HG03097 (cell line): ENCODE measurements around the gene PACSIN3.
A peak's percentile ranks its signal among the peaks of the same experiment; 100 is the strongest.
"Not testable (repeated sequence)": the region's sequence is repeated elsewhere in the genome, so short reads cannot be mapped to it uniquely, and the experiment has no call there.

ENCODE experiments used
- ATAC-seq: cut with Tn5 transposase; IDR thresholded peaks from one replicate; pipeline ENCODE4 v1.9.1; 2021; ENCODE audit not compliant: unreplicated experiment, low FRiP score

PACSIN3 gene

GRCh38 chr11:47186076-47186699, at the start of gene PACSIN3:
TSS of gene PACSIN3 (minus strand) at chr11:47186434. CDS start at chr11:47182727, 3,707 bp downstream.
- no peak for ATAC-seq

- ATAC-seq, result no peak
These were observed 48.9 kb upstream of the PACSIN3 start for GRCh38 chr11:47235163-47235562.

GRCh38 chr11:47234669-47235100, 48.5 kb upstream of the PACSIN3 start:
- ATAC-seq, result no peak

GRCh38 chr11:47233989-47234668, 47.9 kb upstream of the PACSIN3 start:
- ATAC-seq, result no peak

- no peak for ATAC-seq
These were observed 46.8 kb upstream of the PACSIN3 start for GRCh38 chr11:47233051-47233450.

GRCh38 chr11:47229161-47229560, 42.9 kb upstream of the PACSIN3 start:
- ATAC-seq, result no peak

- peak; percentile 65 for ATAC-seq
These were observed 39.5 kb upstream of the PACSIN3 start for GRCh38 chr11:47225552-47226400.

GRCh38 chr11:47222696-47223095, 36.5 kb upstream of the PACSIN3 start:
- no peak for ATAC-seq

- ATAC-seq, result no peak
These were observed 34.2 kb upstream of the PACSIN3 start for GRCh38 chr11:47220401-47220821.

GRCh38 chr11:47216121-47216798, 30.0 kb upstream of the PACSIN3 start:
- ATAC-seq, result no peak

GRCh38 chr11:47215366-47215910, 29.2 kb upstream of the PACSIN3 start:
- no peak for ATAC-seq

GRCh38 chr11:47213950-47214565, 27.8 kb upstream of the PACSIN3 start:
- ATAC-seq, result peak; percentile 66

- no peak for ATAC-seq
These were observed 26.7 kb upstream of the PACSIN3 start for GRCh38 chr11:47212938-47213337.

- no peak for ATAC-seq
These were observed 22.4 kb upstream of the PACSIN3 start for GRCh38 chr11:47208628-47209027.

GRCh38 chr11:47208008-47208552, 21.8 kb upstream of the PACSIN3 start:
- not testable (repeated sequence) for ATAC-seq

- ATAC-seq, result no peak
These were observed 21.2 kb upstream of the PACSIN3 start for GRCh38 chr11:47207459-47207858.

- not testable (repeated sequence) for ATAC-seq
These were observed 20.3 kb upstream of the PACSIN3 start for GRCh38 chr11:47206577-47206976.

GRCh38 chr11:47204637-47204989, 18.4 kb upstream of the PACSIN3 start:
- ATAC-seq, result no peak

- no peak for ATAC-seq
These were observed 16.3 kb upstream of the PACSIN3 start for GRCh38 chr11:47202576-47202975.

GRCh38 chr11:47201015-47201414, 14.8 kb upstream of the PACSIN3 start:
- ATAC-seq, result no peak
